ENCODE data around the gene MAPKAP1. TPM values are rescaled to one million over a fixed set of nuclear protein-coding genes. Genes with fewer than 3 reads are reported as not detected.

Gene MAPKAP1
- total RNA-seq, 1 donor from 2014 or later = 76.9 TPM

- Mint-ChIP-seq H3K27ac (ENCODE audit: unreplicated experiment) (no peak overlapping the region), H3K27me3 (ENCODE audit: unreplicated experiment) (no peaks in the 10 kb centered on the region), H3K4me1 (ENCODE audit: unreplicated experiment) (peaks cover 47% of the 10 kb centered on the region), H3K4me3 (ENCODE audit: unreplicated experiment) (no peak overlapping the region), H3K9me3 (ENCODE audit: unreplicated experiment) (no peaks in the 10 kb centered on the region), H3K36me3 (ENCODE audit: unreplicated experiment) (no peaks in the 10 kb centered on the region)
- TF ChIP-seq, protein P1, sequence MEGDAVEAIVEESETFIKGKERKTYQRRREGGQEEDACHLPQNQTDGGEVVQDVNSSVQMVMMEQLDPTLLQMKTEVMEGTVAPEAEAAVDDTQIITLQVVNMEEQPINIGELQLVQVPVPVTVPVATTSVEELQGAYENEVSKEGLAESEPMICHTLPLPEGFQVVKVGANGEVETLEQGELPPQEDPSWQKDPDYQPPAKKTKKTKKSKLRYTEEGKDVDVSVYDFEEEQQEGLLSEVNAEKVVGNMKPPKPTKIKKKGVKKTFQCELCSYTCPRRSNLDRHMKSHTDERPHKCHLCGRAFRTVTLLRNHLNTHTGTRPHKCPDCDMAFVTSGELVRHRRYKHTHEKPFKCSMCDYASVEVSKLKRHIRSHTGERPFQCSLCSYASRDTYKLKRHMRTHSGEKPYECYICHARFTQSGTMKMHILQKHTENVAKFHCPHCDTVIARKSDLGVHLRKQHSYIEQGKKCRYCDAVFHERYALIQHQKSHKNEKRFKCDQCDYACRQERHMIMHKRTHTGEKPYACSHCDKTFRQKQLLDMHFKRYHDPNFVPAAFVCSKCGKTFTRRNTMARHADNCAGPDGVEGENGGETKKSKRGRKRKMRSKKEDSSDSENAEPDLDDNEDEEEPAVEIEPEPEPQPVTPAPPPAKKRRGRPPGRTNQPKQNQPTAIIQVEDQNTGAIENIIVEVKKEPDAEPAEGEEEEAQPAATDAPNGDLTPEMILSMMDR (IDR thresholded peaks at IDR 0.05) = no peak
- DNase-seq (ENCODE audit: extremely low spot score, unreplicated experiment) = no peak
These were observed 182.2 kb downstream of the MAPKAP1 start for GRCh38 chr9:125524583-125525355.

- Mint-ChIP-seq H3K36me3 (ENCODE audit: unreplicated experiment) (no peaks in the 10 kb centered on the region), H3K4me1 (ENCODE audit: unreplicated experiment) (peaks cover 47% of the 10 kb centered on the region)
These were observed 183.3 kb downstream of the MAPKAP1 start for GRCh38 chr9:125523681-125524080.

GRCh38 chr9:125522328-125522725 is 184.7 kb downstream of the MAPKAP1 start:
- TF ChIP-seq, protein P1 (IDR thresholded peaks at IDR 0.05) = no peak
- H3K4me1 Mint-ChIP-seq (ENCODE audit: unreplicated experiment) = peaks cover 42% of the 10 kb centered on the region
- no peak for DNase-seq (ENCODE audit: extremely low spot score, unreplicated experiment)
- H3K27ac Mint-ChIP-seq (ENCODE audit: unreplicated experiment) = no peak overlapping the region
- H3K4me3 Mint-ChIP-seq (ENCODE audit: unreplicated experiment) = no peak overlapping the region
- H3K36me3 Mint-ChIP-seq (ENCODE audit: unreplicated experiment) = no peaks in the 10 kb centered on the region
- H3K27me3 Mint-ChIP-seq (ENCODE audit: unreplicated experiment) = no peaks in the 10 kb centered on the region
- no peaks in the 10 kb centered on the region for H3K9me3 Mint-ChIP-seq (ENCODE audit: unreplicated experiment)

More at GRCh38 chr9:125523681-125524080, 183.3 kb downstream of the MAPKAP1 start:
- H3K27ac Mint-ChIP-seq (ENCODE audit: unreplicated experiment) = peak overlapping the region; percentile 27
- no peak for DNase-seq (ENCODE audit: extremely low spot score, unreplicated experiment)
- H3K27me3 Mint-ChIP-seq (ENCODE audit: unreplicated experiment) = no peaks in the 10 kb centered on the region
- TF ChIP-seq, protein P1 (IDR thresholded peaks at IDR 0.05) = no peak
- H3K4me3 Mint-ChIP-seq (ENCODE audit: unreplicated experiment) = no peak overlapping the region
- no peaks in the 10 kb centered on the region for H3K9me3 Mint-ChIP-seq (ENCODE audit: unreplicated experiment)

GRCh38 chr9:125521462-125522327 is 185.3 kb downstream of the MAPKAP1 start:
- peaks cover 39% of the 10 kb centered on the region for H3K4me1 Mint-ChIP-seq (ENCODE audit: unreplicated experiment)
- no peak for DNase-seq (ENCODE audit: extremely low spot score, unreplicated experiment)
- no peaks in the 10 kb centered on the region for H3K9me3 Mint-ChIP-seq (ENCODE audit: unreplicated experiment)
- no peaks in the 10 kb centered on the region for H3K27me3 Mint-ChIP-seq (ENCODE audit: unreplicated experiment)
- TF ChIP-seq, protein P1 (IDR thresholded peaks at IDR 0.05) = no peak
- no peaks in the 10 kb centered on the region for H3K36me3 Mint-ChIP-seq (ENCODE audit: unreplicated experiment)
- peak overlapping the region; percentile 62 for H3K27ac Mint-ChIP-seq (ENCODE audit: unreplicated experiment)
- no peak overlapping the region for H3K4me3 Mint-ChIP-seq (ENCODE audit: unreplicated experiment)

- Mint-ChIP-seq H3K36me3 (ENCODE audit: unreplicated experiment) (peaks cover 2% of the 10 kb centered on the region), H3K9me3 (ENCODE audit: unreplicated experiment) (no peaks in the 10 kb centered on the region), H3K27ac (ENCODE audit: unreplicated experiment) (no peak overlapping the region), H3K27me3 (ENCODE audit: unreplicated experiment) (no peaks in the 10 kb centered on the region), H3K4me3 (ENCODE audit: unreplicated experiment) (no peak overlapping the region), H3K4me1 (ENCODE audit: unreplicated experiment) (peaks cover 22% of the 10 kb centered on the region)
- TF ChIP-seq, protein P1 (IDR thresholded peaks at IDR 0.05) = no peak
- no peak for DNase-seq (ENCODE audit: extremely low spot score, unreplicated experiment)
These were observed 187.3 kb downstream of the MAPKAP1 start for GRCh38 chr9:125519734-125520133.
